ENCODE results near the gene NR1I3. TPM values are rescaled to one million over a fixed set of nuclear protein-coding genes. Genes with fewer than 3 reads are reported as not detected.
A peak's percentile ranks its signal among the peaks of the same experiment; 100 is the strongest.

Gene NR1I3
- total and polyA plus RNA-seq, 2 of the 13 experiments (the other 11 are each of a cell fraction or from before 2014, with no cell fraction given) = 0.62 to 0.95 TPM

DNA sequence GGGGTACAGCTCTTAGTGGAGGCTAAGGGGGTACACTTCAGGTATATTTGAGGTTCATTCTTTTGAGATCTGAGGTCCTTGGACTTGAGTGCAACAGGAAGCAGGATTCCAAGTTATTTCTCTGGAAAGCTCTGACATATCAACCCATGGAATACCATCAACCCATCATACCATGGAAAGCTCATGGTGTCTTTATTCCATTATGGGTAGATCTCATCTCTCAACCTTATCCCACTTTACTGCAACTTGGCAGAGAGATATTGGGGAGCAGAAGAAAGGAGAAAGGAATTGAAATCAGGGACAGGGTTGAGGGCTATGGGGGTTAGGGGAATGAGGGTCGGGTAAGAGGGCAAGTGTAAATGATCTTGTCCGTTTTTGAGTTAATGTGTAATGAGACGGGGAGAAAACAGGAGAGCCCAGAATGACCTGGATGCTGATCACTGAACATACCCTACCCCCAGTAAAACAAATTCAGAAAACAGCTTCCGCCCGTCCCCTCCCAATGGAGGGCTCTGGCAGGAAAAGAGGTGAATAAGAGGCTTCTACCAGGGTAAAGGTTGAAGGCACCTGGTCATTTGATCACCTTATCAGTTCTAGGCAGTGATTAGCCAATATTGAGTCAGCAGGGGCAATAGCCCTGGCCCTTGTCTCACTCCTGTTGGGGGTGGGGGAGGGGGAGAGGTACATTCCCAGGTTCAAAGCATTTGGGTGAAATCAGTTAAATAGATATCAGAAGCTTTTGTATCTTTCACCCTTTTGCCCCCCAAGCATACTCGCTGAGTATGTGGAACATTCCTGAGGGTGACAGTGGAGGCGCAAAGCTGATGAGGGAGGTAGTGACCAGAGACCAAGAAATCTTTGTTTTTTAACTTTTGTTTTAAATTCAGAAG is 14.0 kb downstream of the NR1I3 start (continued):
- TF ChIP-seq, protein P1, sequence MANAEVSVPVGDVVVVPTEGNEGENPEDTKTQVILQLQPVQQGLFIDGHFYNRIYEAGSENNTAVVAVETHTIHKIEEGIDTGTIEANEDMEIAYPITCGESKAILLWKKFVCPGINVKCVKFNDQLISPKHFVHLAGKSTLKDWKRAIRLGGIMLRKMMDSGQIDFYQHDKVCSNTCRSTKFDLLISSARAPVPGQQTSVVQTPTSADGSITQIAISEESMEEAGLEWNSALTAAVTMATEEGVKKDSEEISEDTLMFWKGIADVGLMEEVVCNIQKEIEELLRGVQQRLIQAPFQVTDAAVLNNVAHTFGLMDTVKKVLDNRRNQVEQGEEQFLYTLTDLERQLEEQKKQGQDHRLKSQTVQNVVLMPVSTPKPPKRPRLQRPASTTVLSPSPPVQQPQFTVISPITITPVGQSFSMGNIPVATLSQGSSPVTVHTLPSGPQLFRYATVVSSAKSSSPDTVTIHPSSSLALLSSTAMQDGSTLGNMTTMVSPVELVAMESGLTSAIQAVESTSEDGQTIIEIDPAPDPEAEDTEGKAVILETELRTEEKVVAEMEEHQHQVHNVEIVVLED (CRISPR knock-in tag; IDR thresholded peaks at IDR 0.05; ENCODE audit: borderline replicate concordance) = peak; percentile 18; the same call in 1 of the 2 replicates
- TF ChIP-seq MIER2 (CRISPR knock-in tag; IDR thresholded peaks at IDR 0.05) (peak; percentile 48; the same call in 1 of the 2 replicates), RNF219 (CRISPR knock-in tag; IDR thresholded peaks at IDR 0.05) (no peak), RXRA (CRISPR knock-in tag; IDR thresholded peaks at IDR 0.05) (peak; percentile 96), ZNF816 (CRISPR knock-in tag; IDR thresholded peaks at IDR 0.05; ENCODE audit: borderline replicate concordance) (peak; percentile 23; the same call in 1 of the 2 replicates), ZNF724P (CRISPR knock-in tag; IDR thresholded peaks at IDR 0.05; ENCODE audit: borderline replicate concordance) (0 out of 2 replicates have a peak, but pooled peaks have one; percentile 39), GATAD1 (CRISPR knock-in tag; IDR thresholded peaks at IDR 0.05) (peak; percentile 41; the same call in 1 of the 2 replicates), TRIM24 (CRISPR knock-in tag; IDR thresholded peaks at IDR 0.05) (no peak), JARID2 (CRISPR knock-in tag; IDR thresholded peaks at IDR 0.05; ENCODE audit: insufficient replicate concordance) (no peak), RFXAP (CRISPR knock-in tag; IDR thresholded peaks at IDR 0.05; ENCODE audit: borderline replicate concordance) (0 out of 2 replicates have a peak, but pooled peaks have one; percentile 31), KDM4B (CRISPR knock-in tag; IDR thresholded peaks at IDR 0.05) (no peak; the same call in 1 of the 2 replicates), ZNF367 (CRISPR knock-in tag; IDR thresholded peaks at IDR 0.05; ENCODE audit: borderline replicate concordance) (no peak), AKAP8 (CRISPR knock-in tag; IDR thresholded peaks at IDR 0.05) (no peak), ZNF710 (CRISPR knock-in tag; IDR thresholded peaks at IDR 0.05; ENCODE audit: borderline replicate concordance) (peak; percentile 77; the same call in 1 of the 2 replicates), HNF4G (IDR thresholded peaks at IDR 0.05; ENCODE audit: borderline replicate concordance, low read depth, low read length) (peak; percentile 98), HNF4G (CRISPR knock-in tag; IDR thresholded peaks at IDR 0.05; ENCODE audit: borderline replicate concordance, low read depth) (peak; percentile 85), DR1 (CRISPR knock-in tag; IDR thresholded peaks at IDR 0.05) (no peak; the same call in 1 of the 2 replicates), ZNF317 (CRISPR knock-in tag; IDR thresholded peaks at IDR 0.05) (peak; percentile 30; the same call in 1 of the 2 replicates)
- TF ChIP-seq, protein P2, sequence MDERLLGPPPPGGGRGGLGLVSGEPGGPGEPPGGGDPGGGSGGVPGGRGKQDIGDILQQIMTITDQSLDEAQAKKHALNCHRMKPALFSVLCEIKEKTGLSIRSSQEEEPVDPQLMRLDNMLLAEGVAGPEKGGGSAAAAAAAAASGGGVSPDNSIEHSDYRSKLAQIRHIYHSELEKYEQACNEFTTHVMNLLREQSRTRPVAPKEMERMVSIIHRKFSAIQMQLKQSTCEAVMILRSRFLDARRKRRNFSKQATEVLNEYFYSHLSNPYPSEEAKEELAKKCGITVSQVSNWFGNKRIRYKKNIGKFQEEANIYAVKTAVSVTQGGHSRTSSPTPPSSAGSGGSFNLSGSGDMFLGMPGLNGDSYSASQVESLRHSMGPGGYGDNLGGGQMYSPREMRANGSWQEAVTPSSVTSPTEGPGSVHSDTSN (CRISPR knock-in tag; IDR thresholded peaks at IDR 0.05) = no peak
